CD4-positive, CD25-positive, alpha-beta regulatory T cell (primary cell): ENCODE data around the gene DCAF8L2. TPM values are rescaled to one million over a fixed set of nuclear protein-coding genes. Genes with fewer than 3 reads are reported as not detected.

ENCODE experiments used
- ATAC-seq, 2 donors: fragments of 150-1000 bp; cut with Tn5 transposase; one replicate each; pipeline ENCODE4 v1.10.0; 2021; ENCODE audit warnings: low read depth in 2 of 2, moderate number of reproducible peaks in 2 of 2, moderate library complexity in 1 of 2
- DNase-seq, 3 donors: peaks; one replicate each; pipeline versions ENCODE4 v3.0.0 to v3.0.0-alpha.2; 2012 to 2022; ENCODE audit warnings: mixed read lengths in 1 of 3
- H3K27ac ChIP-seq: one replicate; pipeline ENCODE4 v1.7.0; 2013; ENCODE audit warnings: mild to moderate bottlenecking, low read length; ENCODE audit not compliant: insufficient read depth, poor library complexity, severe bottlenecking
- H3K27me3 ChIP-seq: one replicate; pipeline ENCODE4 v1.7.0; 2013; ENCODE audit warnings: low read length; ENCODE audit not compliant: control insufficient read depth, insufficient read depth
- H3K36me3 ChIP-seq: one replicate; pipeline ENCODE4 v1.7.0; 2013; ENCODE audit warnings: mild to moderate bottlenecking, low read length, moderate library complexity; ENCODE audit not compliant: control insufficient read depth, insufficient read depth
- H3K4me1 ChIP-seq: 2 replicates; pipeline ENCODE4 v1.7.0; 2013; ENCODE audit warnings: mild to moderate bottlenecking, low read length; ENCODE audit not compliant: insufficient read depth, control insufficient read depth, poor library complexity, severe bottlenecking
- H3K4me3 ChIP-seq: one replicate; pipeline ENCODE4 v1.7.0; 2013; ENCODE audit warnings: low read depth, mild to moderate bottlenecking, low read length, moderate library complexity
- H3K9me3 ChIP-seq, 2 experiments: 1 replicate in 1 of 2; 2 replicates in 1 of 2; pipeline ENCODE4 v1.7.0; 2013; ENCODE audit warnings: low read length in 2 of 2, mild to moderate bottlenecking in 1 of 2, moderate library complexity in 1 of 2; ENCODE audit not compliant: control insufficient read depth in 2 of 2
- H3K27ac Mint-ChIP-seq, 3 donors: one replicate each; pipeline ENCODE4 v1.8.0; 2020 to 2022; ENCODE audit warnings: mild to moderate bottlenecking in 3 of 3, mixed read lengths in 3 of 3, moderate library complexity in 2 of 3
- H3K27me3 Mint-ChIP-seq: one replicate; pipeline ENCODE4 v1.8.0; 2022; ENCODE audit warnings: mild to moderate bottlenecking, mixed read lengths
- H3K36me3 Mint-ChIP-seq: one replicate; pipeline ENCODE4 v1.8.0; 2020; ENCODE audit warnings: mixed read lengths
- H3K4me1 Mint-ChIP-seq, 4 donors: one replicate each; pipeline ENCODE4 v1.8.0; 2020 to 2022; ENCODE audit warnings: mixed read lengths in 4 of 4, mild to moderate bottlenecking in 1 of 4
- H3K4me3 Mint-ChIP-seq, 4 donors: one replicate each; pipeline ENCODE4 v1.8.0; 2020 to 2022; ENCODE audit warnings: mild to moderate bottlenecking in 4 of 4, mixed read lengths in 4 of 4, moderate library complexity in 3 of 4
- H3K9me3 Mint-ChIP-seq, 7 donors: one replicate each; pipeline ENCODE4 v1.8.0; 2020 to 2022; ENCODE audit warnings: mixed read lengths in 7 of 7, mild to moderate bottlenecking in 3 of 7, moderate library complexity in 2 of 7
- polyA plus RNA-seq, 4 donors: library from polyadenylated mRNA; unstranded; fragments of 300-500 nt; fragmentation: Illumina TruSeq; gene quantifications; one replicate each; pipeline ENCODE4 v1.2.3, GENCODE V29; 2021
- total RNA-seq: library from RNA; stranded (reverse); gene quantifications from one replicate; pipeline ENCODE4 v1.2.3, GENCODE V29; 2022

The DCAF8L2 gene
- total and polyA plus RNA-seq, 5 donors from 2014 or later = not detected

DNA sequence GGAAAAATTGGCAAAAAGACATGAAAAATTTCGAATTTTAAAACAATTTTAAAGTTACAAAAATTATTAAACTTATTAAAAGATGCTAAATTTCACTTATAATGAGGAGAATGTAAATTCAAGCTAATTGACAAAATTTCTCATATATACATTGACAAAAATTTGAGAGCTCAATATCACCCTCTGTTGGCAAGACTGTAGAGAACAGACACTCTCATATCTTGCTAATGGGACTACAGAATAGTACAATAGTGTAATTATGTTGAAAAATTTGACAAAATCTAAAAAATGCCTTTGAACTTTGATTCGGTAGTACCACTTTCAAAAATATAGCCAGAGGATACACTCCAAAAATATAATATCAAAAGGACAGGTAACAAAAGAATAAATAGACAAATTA, 29.8 kb downstream of the DCAF8L2 start:
- Mint-ChIP-seq H3K9me3 (peaks cover 0 to 3% (median 0%) of the 10 kb centered on the region in 7 donors), H3K36me3 (no peaks in the 10 kb centered on the region), H3K27me3 (no peaks in the 10 kb centered on the region), H3K4me3 (no peak overlapping the region), H3K4me1 (no peaks in the 10 kb centered on the region), H3K27ac (no peak overlapping the region)
- DNase-seq (peak in 1 of 3 donors; percentile 0), ATAC-seq (no peak)
- H3K4me1 ChIP-seq = no peaks in the 10 kb centered on the region
- no peaks in the 10 kb centered on the region for H3K27me3 ChIP-seq
- H3K36me3 ChIP-seq = no peaks in the 10 kb centered on the region
- no peak overlapping the region for H3K27ac ChIP-seq
- no peak overlapping the region for H3K4me3 ChIP-seq
- H3K9me3 ChIP-seq = no peaks in the 10 kb centered on the region

DNA sequence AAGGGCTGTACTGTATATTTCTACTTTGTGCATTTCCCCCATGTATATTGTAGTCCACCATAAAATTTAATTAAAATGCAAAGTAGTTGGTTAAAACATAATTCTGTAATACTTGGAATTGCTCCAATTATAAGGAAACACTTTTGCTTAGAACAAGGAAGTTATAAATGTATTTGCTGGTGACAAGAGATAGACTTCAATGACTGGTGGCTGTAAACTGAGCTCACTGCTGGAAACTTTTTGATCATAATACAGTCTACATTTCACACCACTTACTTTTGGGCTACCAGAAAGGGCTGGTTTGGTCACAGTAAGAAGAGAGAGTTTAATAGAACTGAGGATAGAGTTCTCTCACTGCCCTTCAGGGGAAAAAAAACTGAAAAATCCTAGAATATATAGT, 32.7 kb downstream of the DCAF8L2 start:
- Mint-ChIP-seq H3K4me3 (no peak overlapping the region), H3K9me3 (peaks cover 0 to 3% (median 0%) of the 10 kb centered on the region in 7 donors), H3K27ac (no peak overlapping the region), H3K4me1 (no peaks in the 10 kb centered on the region), H3K27me3 (no peaks in the 10 kb centered on the region), H3K36me3 (no peaks in the 10 kb centered on the region)
- ATAC-seq (no peak), DNase-seq (no peak)
- H3K4me3 ChIP-seq = no peak overlapping the region
- H3K9me3 ChIP-seq = no peaks in the 10 kb centered on the region
- no peaks in the 10 kb centered on the region for H3K36me3 ChIP-seq
- H3K27me3 ChIP-seq = no peaks in the 10 kb centered on the region
- no peaks in the 10 kb centered on the region for H3K4me1 ChIP-seq
- H3K27ac ChIP-seq = no peak overlapping the region

GRCh38 chrX:27626066-27626465, 35.9 kb downstream of the DCAF8L2 start:
- ATAC-seq (no peak), DNase-seq (no peak)
- no peak overlapping the region for H3K4me3 ChIP-seq
- no peaks in the 10 kb centered on the region for H3K36me3 Mint-ChIP-seq
- H3K9me3 Mint-ChIP-seq = peaks cover 0 to 7% (median 0%) of the 10 kb centered on the region in 7 donors
- no peaks in the 10 kb centered on the region for H3K4me1 Mint-ChIP-seq
- H3K27ac ChIP-seq = no peak overlapping the region
- no peaks in the 10 kb centered on the region for H3K4me1 ChIP-seq
- H3K9me3 ChIP-seq = no peaks in the 10 kb centered on the region
- H3K36me3 ChIP-seq = no peaks in the 10 kb centered on the region
- no peaks in the 10 kb centered on the region for H3K27me3 ChIP-seq
- no peak overlapping the region for H3K4me3 Mint-ChIP-seq
- no peak overlapping the region for H3K27ac Mint-ChIP-seq
- H3K27me3 Mint-ChIP-seq = no peaks in the 10 kb centered on the region

GRCh38 chrX:27633328-27633727, 43.2 kb downstream of the DCAF8L2 start:
- no peak overlapping the region for H3K27ac ChIP-seq
- H3K27me3 Mint-ChIP-seq = no peaks in the 10 kb centered on the region
- no peaks in the 10 kb centered on the region for H3K9me3 ChIP-seq
- no peaks in the 10 kb centered on the region for H3K36me3 Mint-ChIP-seq
- H3K4me1 Mint-ChIP-seq = no peaks in the 10 kb centered on the region
- peaks cover 0 to 7% (median 3%) of the 10 kb centered on the region in 7 donors for H3K9me3 Mint-ChIP-seq
- no peak overlapping the region for H3K4me3 ChIP-seq
- no peak overlapping the region for H3K27ac Mint-ChIP-seq
- no peaks in the 10 kb centered on the region for H3K36me3 ChIP-seq
- no peaks in the 10 kb centered on the region for H3K27me3 ChIP-seq
- DNase-seq = no peak
- H3K4me3 Mint-ChIP-seq = no peak overlapping the region
- H3K4me1 ChIP-seq = no peaks in the 10 kb centered on the region
- no peak for ATAC-seq

GRCh38 chrX:27656581-27656980, 66.4 kb downstream of the DCAF8L2 start:
- no peaks in the 10 kb centered on the region for H3K36me3 Mint-ChIP-seq
- no peaks in the 10 kb centered on the region for H3K4me1 Mint-ChIP-seq
- no peaks in the 10 kb centered on the region for H3K9me3 Mint-ChIP-seq
- H3K4me3 Mint-ChIP-seq = no peak overlapping the region
- Histone ChIP-seq H3K4me3 (no peak overlapping the region), H3K27me3 (no peaks in the 10 kb centered on the region), H3K4me1 (no peaks in the 10 kb centered on the region), H3K9me3 (no peaks in the 10 kb centered on the region), H3K27ac (no peak overlapping the region), H3K36me3 (no peaks in the 10 kb centered on the region)
- no peak for DNase-seq
- H3K27ac Mint-ChIP-seq = no peak overlapping the region
- no peak for ATAC-seq
- no peaks in the 10 kb centered on the region for H3K27me3 Mint-ChIP-seq

DNA sequence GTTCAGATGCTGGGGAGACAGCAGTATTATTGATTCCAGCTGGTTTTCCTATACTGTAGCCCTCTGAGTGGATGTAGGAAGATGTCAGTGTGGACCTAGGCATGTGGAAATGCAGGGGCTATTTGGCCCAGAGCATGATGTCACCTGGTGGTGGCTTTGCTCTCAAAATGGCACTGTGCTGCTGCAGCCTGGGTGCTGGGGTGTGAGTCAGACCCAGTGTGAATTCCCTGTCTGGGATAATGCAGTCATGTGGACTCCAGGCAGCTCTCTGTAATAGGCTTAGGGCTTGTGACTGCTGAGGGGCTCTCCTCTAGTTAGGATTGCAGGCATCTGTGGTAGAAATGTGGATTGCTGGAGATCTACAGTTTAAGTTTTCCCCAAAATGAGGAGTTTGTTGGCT, 70.7 kb downstream of the DCAF8L2 start:
- Mint-ChIP-seq H3K27me3 (no peaks in the 10 kb centered on the region), H3K4me3 (no peak overlapping the region), H3K36me3 (no peaks in the 10 kb centered on the region), H3K9me3 (no peaks in the 10 kb centered on the region), H3K4me1 (no peaks in the 10 kb centered on the region), H3K27ac (no peak overlapping the region)
- Histone ChIP-seq H3K4me1 (no peaks in the 10 kb centered on the region), H3K36me3 (no peaks in the 10 kb centered on the region), H3K4me3 (no peak overlapping the region), H3K9me3 (no peaks in the 10 kb centered on the region), H3K27me3 (no peaks in the 10 kb centered on the region), H3K27ac (no peak overlapping the region)
- ATAC-seq (no peak), DNase-seq (no peak)

GRCh38 chrX:27671234-27671633, 81.1 kb downstream of the DCAF8L2 start:
- H3K36me3 ChIP-seq = no peaks in the 10 kb centered on the region
- no peak overlapping the region for H3K4me3 ChIP-seq
- no peaks in the 10 kb centered on the region for H3K4me1 ChIP-seq
- DNase-seq (no peak), ATAC-seq (no peak)
- H3K27me3 ChIP-seq = no peaks in the 10 kb centered on the region
- H3K36me3 Mint-ChIP-seq = no peaks in the 10 kb centered on the region
- H3K27ac ChIP-seq = no peak overlapping the region
- no peaks in the 10 kb centered on the region for H3K4me1 Mint-ChIP-seq
- H3K4me3 Mint-ChIP-seq = no peak overlapping the region
- peaks cover 0 to 4% (median 0%) of the 10 kb centered on the region in 7 donors for H3K9me3 Mint-ChIP-seq
- H3K27me3 Mint-ChIP-seq = no peaks in the 10 kb centered on the region
- H3K27ac Mint-ChIP-seq = no peak overlapping the region
- H3K9me3 ChIP-seq = peaks cover 0 to 2% of the 10 kb centered on the region in 2 experiments

DNA sequence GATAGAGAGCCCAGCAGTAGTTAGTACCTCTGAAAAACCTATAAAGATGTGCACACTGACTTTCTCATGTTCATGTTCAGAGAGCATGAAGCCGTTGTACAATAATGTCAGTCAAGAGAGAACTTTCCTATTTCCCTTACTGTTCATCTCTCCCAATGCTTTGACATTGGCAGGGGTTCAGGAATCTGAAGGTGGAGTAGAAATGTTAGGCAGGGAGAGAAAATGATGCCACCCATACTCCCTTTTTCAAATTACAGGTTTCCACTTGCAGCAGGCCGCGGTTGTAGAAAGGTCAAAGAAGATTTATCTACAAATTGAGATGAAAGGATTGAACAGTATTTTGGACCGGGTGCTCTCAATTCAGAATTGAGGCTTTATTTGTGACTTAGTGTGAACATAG, 84.3 kb downstream of the DCAF8L2 start:
- Histone ChIP-seq H3K36me3 (no peaks in the 10 kb centered on the region), H3K4me3 (no peak overlapping the region), H3K27ac (no peak overlapping the region), H3K4me1 (no peaks in the 10 kb centered on the region), H3K9me3 (peaks cover 0 to 2% of the 10 kb centered on the region in 2 experiments), H3K27me3 (no peaks in the 10 kb centered on the region)
- no peak overlapping the region for H3K4me3 Mint-ChIP-seq
- H3K36me3 Mint-ChIP-seq = no peaks in the 10 kb centered on the region
- ATAC-seq = no peak
- H3K4me1 Mint-ChIP-seq = no peaks in the 10 kb centered on the region
- no peak for DNase-seq
- peaks cover 0 to 6% (median 0%) of the 10 kb centered on the region in 7 donors for H3K9me3 Mint-ChIP-seq
- no peaks in the 10 kb centered on the region for H3K27me3 Mint-ChIP-seq
- no peak overlapping the region for H3K27ac Mint-ChIP-seq
